Measurements from ENCODE around the gene LRRIQ4. TPM values are rescaled to one million over a fixed set of nuclear protein-coding genes. Genes with fewer than 3 reads are reported as not detected.

The LRRIQ4 gene
- total and polyA plus RNA-seq, 2 experiments from 2014 or later = 0.15 TPM; not detected in 1

GRCh38 chr3:169857811-169858210 is 45.1 kb downstream of the LRRIQ4 start:
- H3K9me3 ChIP-seq (ENCODE audit: low read depth) = no peaks in the 10 kb centered on the region
- DNase-seq (ENCODE audit: low read depth in 1 of 2, low spot score in 1 of 2) = no peak
- no peak for TF ChIP-seq CTCF (IDR thresholded peaks at IDR 0.05; ENCODE audit: low read depth, low read length)
- no peaks in the 10 kb centered on the region for H3K36me3 ChIP-seq
- H3K27ac ChIP-seq = no peak overlapping the region
- H3K4me1 ChIP-seq (ENCODE audit: low read depth) = no peaks in the 10 kb centered on the region
- no peak overlapping the region for H3K4me3 ChIP-seq
- H3K27me3 ChIP-seq = no peaks in the 10 kb centered on the region

GRCh38 chr3:169861871-169862270 is 49.2 kb downstream of the LRRIQ4 start:
- no peaks in the 10 kb centered on the region for H3K4me1 ChIP-seq (ENCODE audit: low read depth)
- no peak overlapping the region for H3K4me3 ChIP-seq
- no peaks in the 10 kb centered on the region for H3K9me3 ChIP-seq (ENCODE audit: low read depth)
- no peaks in the 10 kb centered on the region for H3K36me3 ChIP-seq
- DNase-seq (ENCODE audit: low read depth in 1 of 2, low spot score in 1 of 2) = peak in 1 of 2 donors; percentile 13
- no peaks in the 10 kb centered on the region for H3K27me3 ChIP-seq
- no peak overlapping the region for H3K27ac ChIP-seq
- TF ChIP-seq CTCF (IDR thresholded peaks at IDR 0.05; ENCODE audit: low read depth, low read length) = no peak

- Histone ChIP-seq H3K27ac (no peak overlapping the region), H3K9me3 (ENCODE audit: low read depth) (no peaks in the 10 kb centered on the region), H3K27me3 (no peaks in the 10 kb centered on the region), H3K4me1 (ENCODE audit: low read depth) (no peaks in the 10 kb centered on the region), H3K36me3 (no peaks in the 10 kb centered on the region), H3K4me3 (no peak overlapping the region)
- DNase-seq (ENCODE audit: low read depth in 1 of 2, low spot score in 1 of 2) = peak; percentile 64 to 85
- peak; percentile 87 for TF ChIP-seq CTCF (IDR thresholded peaks at IDR 0.05; ENCODE audit: low read depth, low read length)
Observed at GRCh38 chr3:169863458-169863899, 50.8 kb downstream of the LRRIQ4 start.

GRCh38 chr3:169864270-169864669 is 51.6 kb downstream of the LRRIQ4 start:
- no peaks in the 10 kb centered on the region for H3K9me3 ChIP-seq (ENCODE audit: low read depth)
- no peak overlapping the region for H3K4me3 ChIP-seq
- H3K4me1 ChIP-seq (ENCODE audit: low read depth) = no peaks in the 10 kb centered on the region
- no peaks in the 10 kb centered on the region for H3K36me3 ChIP-seq
- no peak overlapping the region for H3K27ac ChIP-seq
- no peaks in the 10 kb centered on the region for H3K27me3 ChIP-seq
- no peak for DNase-seq (ENCODE audit: low read depth in 1 of 2, low spot score in 1 of 2)
- TF ChIP-seq CTCF (IDR thresholded peaks at IDR 0.05; ENCODE audit: low read depth, low read length) = no peak

- no peaks in the 10 kb centered on the region for H3K36me3 ChIP-seq
- no peak for DNase-seq (ENCODE audit: low read depth in 1 of 2, low spot score in 1 of 2)
- H3K27me3 ChIP-seq = no peaks in the 10 kb centered on the region
Observed at GRCh38 chr3:169865176-169865767, 52.6 kb downstream of the LRRIQ4 start.

More at GRCh38 chr3:169865176-169865767, 52.6 kb downstream of the LRRIQ4 start:
- H3K4me1 ChIP-seq (ENCODE audit: low read depth) = no peaks in the 10 kb centered on the region
- no peak overlapping the region for H3K27ac ChIP-seq
- no peak overlapping the region for H3K4me3 ChIP-seq
- no peaks in the 10 kb centered on the region for H3K9me3 ChIP-seq (ENCODE audit: low read depth)
- no peak for TF ChIP-seq CTCF (IDR thresholded peaks at IDR 0.05; ENCODE audit: low read depth, low read length)

Measured in cardiac muscle cell (in vitro differentiated cells and primary cell).